T1000 (cell line): ENCODE measurements around the gene GPX4.

Source experiments
- DNase-seq: peaks from one replicate; lab custom pipeline; 2025; ENCODE audit warnings: mixed read lengths; lab: John Stamatoyannopoulos, UW

Gene GPX4

GRCh38 chr19:1068009-1069001 lies 35.5 kb upstream of the GPX4 start:
- DNase-seq, result no peak

DNA sequence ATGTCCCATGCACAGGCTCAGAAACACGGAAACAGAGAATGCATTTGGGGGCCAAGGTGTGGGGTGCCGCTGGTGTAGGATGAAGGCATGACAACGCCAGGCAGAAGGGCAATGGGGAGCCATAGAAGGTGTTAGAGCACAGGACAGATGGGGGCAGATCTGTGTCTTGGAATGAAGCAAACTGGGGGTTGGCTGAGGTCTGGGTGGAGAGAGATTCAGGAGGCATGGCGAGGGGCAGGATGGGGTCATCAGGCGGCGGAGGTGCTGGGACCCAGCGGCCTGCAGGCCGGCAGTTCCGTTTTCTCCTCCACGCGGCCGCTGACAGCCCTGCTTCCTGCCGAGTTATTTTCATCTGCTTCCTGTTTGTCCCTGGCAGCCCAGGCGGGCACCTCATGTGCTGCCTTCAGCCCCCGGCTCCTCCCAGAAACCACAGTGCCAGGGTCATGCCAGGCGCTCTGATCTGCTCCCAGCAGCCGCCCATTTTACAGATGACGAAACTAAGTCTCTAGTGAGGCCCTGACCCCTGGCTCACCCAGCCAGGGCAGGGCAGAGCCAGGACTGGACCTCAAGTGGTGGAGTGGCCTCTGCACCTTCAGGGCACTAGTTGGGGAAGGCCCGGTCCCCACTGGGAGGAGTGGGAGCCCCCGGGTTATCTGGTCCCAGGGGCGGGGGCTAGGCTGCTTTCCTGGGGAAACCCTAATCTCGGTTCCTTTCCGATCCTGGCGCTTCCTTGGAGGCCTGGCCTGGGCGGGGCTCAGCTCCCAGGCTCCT lies 34.6 kb upstream of the GPX4 start:
- no peak for DNase-seq

GRCh38 chr19:1070576-1070930 lies 33.2 kb upstream of the GPX4 start:
- DNase-seq, result no peak

DNA sequence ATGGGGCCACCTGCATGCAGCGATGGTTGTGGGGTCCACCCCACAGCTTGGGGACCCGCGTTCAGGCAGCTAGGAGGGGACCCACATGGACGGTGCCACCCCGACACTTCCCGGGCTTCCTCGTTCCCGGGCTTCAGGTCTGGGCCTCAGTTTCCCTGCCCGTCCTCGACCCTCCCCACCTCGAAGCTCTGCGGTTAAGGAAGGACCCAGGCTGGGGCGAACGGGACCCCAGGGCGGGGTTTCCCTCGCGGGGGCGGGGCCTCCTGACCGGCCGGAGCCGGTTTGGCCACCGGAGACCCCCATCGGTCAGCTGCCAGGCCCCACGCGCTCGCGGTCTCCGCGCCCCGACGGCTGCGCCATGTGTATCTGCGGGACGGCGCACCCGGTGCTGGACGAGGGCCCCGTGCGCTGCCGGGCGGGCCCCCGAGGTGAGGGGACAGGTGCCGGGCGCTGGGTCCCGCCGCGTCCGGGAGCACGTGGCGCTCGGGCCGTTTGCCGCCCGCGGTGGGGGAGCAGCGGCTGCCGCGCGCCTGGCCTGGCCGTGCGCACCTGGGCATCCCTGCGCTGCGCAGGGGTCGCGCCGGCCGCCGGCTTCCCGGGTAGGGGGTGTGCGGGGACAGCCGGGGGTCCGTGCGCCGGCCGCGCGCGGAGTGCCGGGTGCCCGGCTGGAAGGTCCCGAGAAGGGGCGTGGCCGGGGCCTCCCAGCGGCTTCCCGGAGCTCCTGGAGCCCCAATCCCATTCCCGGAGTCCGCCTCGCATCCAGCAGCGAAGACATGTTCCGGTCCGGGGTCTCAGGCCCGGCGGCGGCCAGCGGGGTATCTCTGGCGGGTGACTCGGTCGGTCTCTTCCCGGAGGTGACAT lies 32.6 kb upstream of the GPX4 start:
- no peak for DNase-seq

- DNase-seq, result no peak
Measured at GRCh38 chr19:1072371-1073015, 31.3 kb upstream of the GPX4 start.

- no peak for DNase-seq
Measured at GRCh38 chr19:1073063-1073955, 30.5 kb upstream of the GPX4 start.

DNA sequence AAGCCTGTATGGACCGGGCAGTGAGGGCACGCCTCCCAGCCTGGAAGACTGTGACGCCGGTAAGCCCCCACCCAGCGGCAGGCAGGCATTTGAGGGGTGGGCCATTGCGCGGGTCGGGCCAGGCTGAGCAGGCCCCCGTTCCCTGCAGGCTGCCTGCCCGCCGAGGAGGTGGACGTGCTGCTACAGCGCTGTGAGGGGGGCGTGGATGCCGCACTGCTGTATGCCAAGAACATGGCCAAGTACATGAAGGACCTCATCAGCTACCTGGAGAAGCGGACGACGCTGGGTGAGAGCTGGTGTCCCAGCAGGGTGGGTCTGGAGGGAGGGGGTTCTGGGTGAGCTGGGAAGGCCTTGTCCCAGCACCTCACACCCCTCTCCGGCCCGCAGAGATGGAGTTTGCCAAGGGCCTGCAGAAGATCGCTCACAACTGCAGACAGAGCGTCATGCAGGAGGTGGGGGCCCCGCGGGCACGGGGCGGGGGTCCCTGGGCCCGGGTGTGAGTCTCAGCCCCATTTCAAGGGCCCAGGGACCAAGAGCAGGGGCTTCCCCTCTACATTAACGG lies 29.8 kb upstream of the GPX4 start:
- DNase-seq, result no peak

GRCh38 chr19:1074544-1075283 lies 29.1 kb upstream of the GPX4 start:
- DNase-seq, result peak; percentile 85

- no peak for DNase-seq
Measured at GRCh38 chr19:1076046-1076386, 27.8 kb upstream of the GPX4 start.

DNA sequence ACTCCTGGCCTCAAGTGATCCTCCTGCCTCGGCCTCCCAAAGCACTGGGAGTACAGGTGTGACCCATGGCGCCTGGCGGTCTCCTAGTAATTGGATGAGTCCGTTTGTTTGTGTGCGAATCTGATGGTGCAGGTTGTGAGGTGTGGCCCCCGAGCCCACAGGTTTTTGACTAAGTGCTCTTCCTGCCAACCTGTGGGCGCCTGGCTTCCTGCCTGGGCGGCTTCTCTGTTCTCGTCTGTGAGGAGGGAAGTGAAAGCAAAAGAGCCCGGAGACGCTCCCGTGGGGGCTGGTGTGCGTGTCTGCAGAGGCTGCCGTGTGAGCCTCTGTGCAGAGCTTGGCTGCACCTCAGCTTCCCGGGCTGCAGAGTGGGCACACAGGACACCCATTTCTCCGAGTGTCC lies 26.8 kb upstream of the GPX4 start:
- no peak for DNase-seq

DNA sequence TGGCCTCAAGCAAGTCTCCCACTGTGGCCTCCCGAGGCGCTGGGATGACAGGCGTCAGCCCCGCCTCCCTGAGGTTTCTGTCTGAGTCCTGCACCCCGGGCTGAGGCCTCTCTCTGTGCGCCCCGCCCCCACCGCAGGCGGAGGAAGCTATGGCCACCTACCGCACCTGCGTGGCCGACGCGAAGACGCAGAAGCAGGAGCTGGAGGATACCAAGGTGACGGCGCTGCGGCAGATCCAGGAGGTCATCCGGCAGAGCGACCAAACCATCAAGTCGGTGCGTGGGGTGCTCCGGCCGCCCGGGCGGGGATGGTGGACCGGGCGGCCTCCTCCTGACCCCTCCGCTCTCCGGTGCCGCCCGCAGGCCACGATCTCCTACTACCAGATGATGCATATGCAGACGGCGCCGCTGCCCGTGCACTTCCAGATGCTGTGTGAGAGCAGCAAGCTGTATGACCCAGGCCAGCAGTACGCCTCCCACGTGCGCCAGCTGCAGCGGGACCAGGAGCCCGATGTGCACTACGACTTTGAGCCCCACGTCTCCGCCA lies 24.2 kb upstream of the GPX4 start:
- no peak for DNase-seq

GRCh38 chr19:1080360-1081161 lies 23.2 kb upstream of the GPX4 start:
- DNase-seq, result no peak

GRCh38 chr19:1081301-1082164 lies 22.3 kb upstream of the GPX4 start:
- DNase-seq, result no peak

- peak; percentile 90 for DNase-seq
Measured at GRCh38 chr19:1082165-1082927, 21.4 kb upstream of the GPX4 start.

GRCh38 chr19:1082928-1083816 lies 20.6 kb upstream of the GPX4 start:
- DNase-seq, result no peak
